Bronchial epithelial cell (primary cell): ENCODE data around the gene AP3S2. TPM values are rescaled to one million over a fixed set of nuclear protein-coding genes. Genes with fewer than 3 reads are reported as not detected.
A peak's percentile ranks its signal among the peaks of the same experiment; 100 is the strongest.
"Not testable (repeated sequence)": the region's sequence is repeated elsewhere in the genome, so short reads cannot be mapped to it uniquely, and the experiment has no call there.

Experiments used
- DNase-seq: peaks from one replicate; pipeline ENCODE4 v3.0.0-alpha.2; 2010; ENCODE audit warnings: low read depth
- FAIRE-seq: peaks from 2 replicates; lab custom pipeline; 2011; peaks lifted over from hg19 to GRCh38; lab: Jason Lieb, UNC
- H3K27me3 ChIP-seq: 2 replicates; pipeline ENCODE4 v1.5.1; 2011; ENCODE audit warnings: low read length; ENCODE audit not compliant: control insufficient read depth, insufficient read depth
- H3K36me3 ChIP-seq: 2 replicates; pipeline ENCODE4 v1.5.1; 2011; ENCODE audit warnings: low read length; ENCODE audit not compliant: control insufficient read depth, insufficient read depth
- H3K4me3 ChIP-seq: 2 replicates; pipeline ENCODE4 v1.5.1; 2011; ENCODE audit warnings: mild to moderate bottlenecking, low read depth, low read length, control low read depth
- CTCF ChIP-seq: IDR thresholded peaks from 2 replicates; pipeline ENCODE4 v1.5.1; 2011; ENCODE audit warnings: mild to moderate bottlenecking, moderate library complexity, low read length, control low read depth, inconsistent platforms; ENCODE audit not compliant: insufficient read depth, severe bottlenecking
- total RNA-seq: library from RNA; depleted of rRNA; stranded (reverse); fragments of >200 nt; gene quantifications from 2 replicates; pipeline ENCODE4 v1.2.1, GENCODE V29; 2014

Gene AP3S2
- total RNA-seq, 1 donor from 2014 or later, result 51.3 TPM

GRCh38 chr15:89893027-89893426, 767 bp downstream of the AP3S2 start:
- FAIRE-seq (no peak), DNase-seq (peak; percentile 33)
- peak overlapping the region; percentile 60 for H3K4me3 ChIP-seq
- H3K36me3 ChIP-seq, result peaks cover 7% of the 10 kb centered on the region
- H3K27me3 ChIP-seq, result no peaks in the 10 kb centered on the region
- no peak for TF ChIP-seq CTCF

GRCh38 chr15:89888214-89888804, 5.5 kb downstream of the AP3S2 start:
- H3K36me3 ChIP-seq, result peaks cover 9% of the 10 kb centered on the region
- no peak for FAIRE-seq
- peak; percentile 42 for TF ChIP-seq CTCF
- peak; percentile 40 for DNase-seq
- no peak overlapping the region for H3K4me3 ChIP-seq
- H3K27me3 ChIP-seq, result no peaks in the 10 kb centered on the region

- no peak overlapping the region for H3K4me3 ChIP-seq
- TF ChIP-seq CTCF, result no peak
- FAIRE-seq (no peak), DNase-seq (no peak)
- no peaks in the 10 kb centered on the region for H3K27me3 ChIP-seq
- peaks cover 9% of the 10 kb centered on the region for H3K36me3 ChIP-seq
Observed at GRCh38 chr15:89885611-89886010, 8.2 kb downstream of the AP3S2 start.

GRCh38 chr15:89885179-89885578, 8.6 kb downstream of the AP3S2 start:
- not testable (repeated sequence) for H3K36me3 ChIP-seq, H3K27me3 ChIP-seq, FAIRE-seq, DNase-seq, H3K4me3 ChIP-seq

- H3K27me3 ChIP-seq, result no peaks in the 10 kb centered on the region
- FAIRE-seq (no peak), DNase-seq (no peak)
- peaks cover 6% of the 10 kb centered on the region for H3K36me3 ChIP-seq
- no peak for TF ChIP-seq CTCF
- H3K4me3 ChIP-seq, result no peak overlapping the region
Observed at GRCh38 chr15:89883518-89883917, 10.3 kb downstream of the AP3S2 start.

GRCh38 chr15:89880727-89881126, 13.1 kb downstream of the AP3S2 start:
- no peak for TF ChIP-seq CTCF
- no peaks in the 10 kb centered on the region for H3K36me3 ChIP-seq
- no peaks in the 10 kb centered on the region for H3K27me3 ChIP-seq
- FAIRE-seq (no peak), DNase-seq (peak; percentile 21)
- no peak overlapping the region for H3K4me3 ChIP-seq
